IMR-90 (cell line): ENCODE results near the gene UST.

ENCODE experiments used
- CEBPB ChIP-seq: IDR thresholded peaks from 2 replicates; pipeline ENCODE4 v1.6.1; 2012; ENCODE audit warnings: low read depth, low read length, improper control_type of control experiment
- CHD1 ChIP-seq: IDR thresholded peaks from 2 replicates; pipeline ENCODE4 v1.6.1; 2012; ENCODE audit warnings: low read depth, low read length, improper control_type of control experiment
- FOS ChIP-seq: fragments of 150-350 bp; IDR thresholded peaks from 2 replicates; pipeline ENCODE4 v1.6.1; 2016; ENCODE audit warnings: low read depth, low read length
- POLR2A ChIP-seq: IDR thresholded peaks from 2 replicates; pipeline ENCODE4 v1.6.1; 2012; ENCODE audit warnings: mild to moderate bottlenecking, low read depth, low read length
- RCOR1 ChIP-seq: IDR thresholded peaks from 2 replicates; pipeline ENCODE4 v1.6.1; 2012; ENCODE audit warnings: mild to moderate bottlenecking, low read length, improper control_type of control experiment; ENCODE audit not compliant: insufficient replicate concordance
- USF2 ChIP-seq: fragments of 150-350 bp; IDR thresholded peaks from 2 replicates; pipeline ENCODE4 v1.6.1; 2017; ENCODE audit warnings: mild to moderate bottlenecking, antibody characterized with exemption, low read length, low read depth
- TF ChIP-seq, protein P1 (sequence below): conservative IDR thresholded peaks from 2 replicates; pipeline ENCODE4 v1.5.1; 2012; ENCODE audit warnings: mild to moderate bottlenecking, low read depth, low read length, improper control_type of control experiment

GRCh38 chr6:149064660-149065015 lies 317.8 kb downstream of the UST start:
- TF ChIP-seq CEBPB (no peak), CHD1 (no peak), POLR2A (no peak), RCOR1 (no peak), USF2 (no peak), FOS (no peak)
- TF ChIP-seq, protein P1, sequence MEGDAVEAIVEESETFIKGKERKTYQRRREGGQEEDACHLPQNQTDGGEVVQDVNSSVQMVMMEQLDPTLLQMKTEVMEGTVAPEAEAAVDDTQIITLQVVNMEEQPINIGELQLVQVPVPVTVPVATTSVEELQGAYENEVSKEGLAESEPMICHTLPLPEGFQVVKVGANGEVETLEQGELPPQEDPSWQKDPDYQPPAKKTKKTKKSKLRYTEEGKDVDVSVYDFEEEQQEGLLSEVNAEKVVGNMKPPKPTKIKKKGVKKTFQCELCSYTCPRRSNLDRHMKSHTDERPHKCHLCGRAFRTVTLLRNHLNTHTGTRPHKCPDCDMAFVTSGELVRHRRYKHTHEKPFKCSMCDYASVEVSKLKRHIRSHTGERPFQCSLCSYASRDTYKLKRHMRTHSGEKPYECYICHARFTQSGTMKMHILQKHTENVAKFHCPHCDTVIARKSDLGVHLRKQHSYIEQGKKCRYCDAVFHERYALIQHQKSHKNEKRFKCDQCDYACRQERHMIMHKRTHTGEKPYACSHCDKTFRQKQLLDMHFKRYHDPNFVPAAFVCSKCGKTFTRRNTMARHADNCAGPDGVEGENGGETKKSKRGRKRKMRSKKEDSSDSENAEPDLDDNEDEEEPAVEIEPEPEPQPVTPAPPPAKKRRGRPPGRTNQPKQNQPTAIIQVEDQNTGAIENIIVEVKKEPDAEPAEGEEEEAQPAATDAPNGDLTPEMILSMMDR, result no peak
